ENCODE measurements around the gene NFE2L3.

DNA sequence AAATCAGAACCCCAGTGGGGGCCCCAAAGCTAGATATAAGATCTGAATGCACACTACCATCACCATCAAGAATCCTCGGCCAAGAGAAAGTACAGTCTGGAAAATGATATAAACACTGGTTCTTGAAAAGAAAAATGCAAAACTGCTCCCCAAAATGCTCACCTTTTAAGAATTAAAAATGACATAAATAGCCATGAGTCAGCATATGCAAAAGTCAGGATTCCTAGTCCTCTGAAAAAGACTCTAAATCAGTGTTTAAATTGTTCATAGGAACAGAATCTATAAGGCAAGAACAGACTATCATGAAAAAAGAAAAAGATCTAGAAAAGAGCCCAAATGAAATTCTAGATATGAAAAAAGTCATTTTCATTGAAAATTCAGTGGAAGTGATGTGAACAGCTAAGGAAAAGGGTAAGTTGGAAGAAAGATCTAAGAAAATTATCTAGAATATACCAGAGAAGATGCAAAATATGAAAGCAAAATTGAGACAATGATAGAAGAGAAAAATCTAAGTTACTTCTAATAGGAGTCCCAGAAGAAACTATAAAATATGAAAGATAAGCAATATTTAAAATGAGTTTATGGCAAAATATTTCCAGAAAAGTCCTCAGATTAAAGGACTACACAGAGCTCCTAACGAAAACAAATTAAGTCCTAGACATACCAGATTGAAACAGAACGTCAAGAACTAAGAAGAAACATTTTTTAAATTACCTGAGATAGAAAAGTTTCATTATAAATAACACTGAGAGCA, 29.7 kb downstream of the NFE2L3 start:
- TF ChIP-seq, protein P1, sequence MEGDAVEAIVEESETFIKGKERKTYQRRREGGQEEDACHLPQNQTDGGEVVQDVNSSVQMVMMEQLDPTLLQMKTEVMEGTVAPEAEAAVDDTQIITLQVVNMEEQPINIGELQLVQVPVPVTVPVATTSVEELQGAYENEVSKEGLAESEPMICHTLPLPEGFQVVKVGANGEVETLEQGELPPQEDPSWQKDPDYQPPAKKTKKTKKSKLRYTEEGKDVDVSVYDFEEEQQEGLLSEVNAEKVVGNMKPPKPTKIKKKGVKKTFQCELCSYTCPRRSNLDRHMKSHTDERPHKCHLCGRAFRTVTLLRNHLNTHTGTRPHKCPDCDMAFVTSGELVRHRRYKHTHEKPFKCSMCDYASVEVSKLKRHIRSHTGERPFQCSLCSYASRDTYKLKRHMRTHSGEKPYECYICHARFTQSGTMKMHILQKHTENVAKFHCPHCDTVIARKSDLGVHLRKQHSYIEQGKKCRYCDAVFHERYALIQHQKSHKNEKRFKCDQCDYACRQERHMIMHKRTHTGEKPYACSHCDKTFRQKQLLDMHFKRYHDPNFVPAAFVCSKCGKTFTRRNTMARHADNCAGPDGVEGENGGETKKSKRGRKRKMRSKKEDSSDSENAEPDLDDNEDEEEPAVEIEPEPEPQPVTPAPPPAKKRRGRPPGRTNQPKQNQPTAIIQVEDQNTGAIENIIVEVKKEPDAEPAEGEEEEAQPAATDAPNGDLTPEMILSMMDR (IDR thresholded peaks at IDR 0.05) = no peak
- TF ChIP-seq POLR2A (IDR thresholded peaks at IDR 0.05) = no peak
